Endothelial cell of umbilical vein (primary cell): ENCODE data around the gene MCM9. TPM values are rescaled to one million over a fixed set of nuclear protein-coding genes. Genes with fewer than 3 reads are reported as not detected.

Source experiments
- BruUV-seq: library from RNA; stranded (reverse); fragments of 400-500 nt; replicated peaks from 2 replicates; lab custom pipeline; 2021; lab: Mats Ljungman, UMichigan
- CTCF ChIA-PET: fragments of 300-600, 350-600 bp; sonication (Branson Sonifier 250); formaldehyde crosslinking; loops from one replicate; lab custom pipeline; 2021; ENCODE audit warnings: antibody characterized with exemption, inconsistent platforms; lab: Charles Lee
- POLR2A ChIA-PET: fragments of 300-600, 350-600 bp; sonication (Branson Sonifier 250); formaldehyde crosslinking; loops from one replicate; lab custom pipeline; 2021; ENCODE audit warnings: antibody characterized with exemption, inconsistent platforms; lab: Charles Lee
- DNase-seq: peaks from one replicate; pipeline ENCODE4 v3.0.0-alpha.2; 2011; ENCODE audit warnings: low read depth, low spot score
- FAIRE-seq: peaks from 2 replicates; lab custom pipeline; 2011; peaks lifted over from hg19 to GRCh38; lab: Jason Lieb, UNC
- H2AFZ ChIP-seq: 2 replicates; pipeline ENCODE4 v1.6.0; 2012; ENCODE audit warnings: low read depth, low read length, control low read depth, inconsistent platforms
- H3K27ac ChIP-seq: 2 replicates; pipeline ENCODE4 v1.5.1; 2011; ENCODE audit warnings: low read depth, mild to moderate bottlenecking, control low read depth, low read length, moderate library complexity; ENCODE audit not compliant: insufficient read depth
- H3K27me3 ChIP-seq, 2 experiments: 2 replicates each; pipeline versions ENCODE4 v1.6.0 to v1.6.1; 2011; ENCODE audit warnings: low read length in 2 of 2, mixed read lengths in 1 of 2; ENCODE audit not compliant: control insufficient read depth in 2 of 2, insufficient read depth in 2 of 2
- H3K36me3 ChIP-seq, 2 experiments: 2 replicates in 1 of 2; 3 replicates in 1 of 2; pipeline ENCODE4 v1.5.1; 2011; ENCODE audit warnings: low read length in 2 of 2, mild to moderate bottlenecking in 1 of 2, moderate library complexity in 1 of 2; ENCODE audit not compliant: control insufficient read depth in 2 of 2, insufficient read depth in 2 of 2; ENCODE audit errors: extremely low read depth in 1 of 2
- H3K4me1 ChIP-seq: 3 replicates; pipeline ENCODE4 v1.5.1; 2011; ENCODE audit warnings: mild to moderate bottlenecking, low read length; ENCODE audit not compliant: control insufficient read depth, insufficient read depth; ENCODE audit errors: extremely low read depth
- H3K4me2 ChIP-seq: 2 replicates; pipeline ENCODE4 v1.6.1; 2011; ENCODE audit warnings: low read length, control low read depth, mixed read lengths; ENCODE audit not compliant: insufficient read depth
- H3K4me3 ChIP-seq, 3 experiments: fragments of 200-600 bp in 1 of 3; sonication (generic), shearing (Covaris generic) in 1 of 3; replicated peaks in 1 of 3; 2 replicates each; pipeline ENCODE4 v1.5.1; 2011 to 2016; ENCODE audit warnings: control low read depth in 3 of 3, low read length in 3 of 3, mild to moderate bottlenecking in 2 of 3, inconsistent platforms in 1 of 3, low read depth in 1 of 3, moderate library complexity in 1 of 3; ENCODE audit not compliant: insufficient read depth in 1 of 3
- H3K79me2 ChIP-seq: 2 replicates; pipeline ENCODE4 v1.6.0; 2012; ENCODE audit warnings: low read length, inconsistent platforms; ENCODE audit not compliant: control insufficient read depth, insufficient read depth
- H3K9ac ChIP-seq: replicated peaks from 2 replicates; pipeline ENCODE3; 2011; ENCODE audit warnings: low read length, control low read depth; ENCODE audit not compliant: insufficient read depth; ENCODE audit errors: extremely low read depth
- H3K9me1 ChIP-seq: replicated peaks from 3 replicates; pipeline ENCODE4 v1.6.0; 2011; ENCODE audit warnings: mild to moderate bottlenecking, low read length; ENCODE audit not compliant: control insufficient read depth, insufficient read depth; ENCODE audit errors: extremely low read depth
- H3K9me3 ChIP-seq: replicated peaks from 2 replicates; pipeline ENCODE4 v1.5.1; 2012; ENCODE audit warnings: low read length, inconsistent platforms; ENCODE audit not compliant: control insufficient read depth, insufficient read depth
- H4K20me1 ChIP-seq: replicated peaks from 2 replicates; pipeline ENCODE3; 2011; ENCODE audit warnings: mild to moderate bottlenecking, low read length; ENCODE audit not compliant: control insufficient read depth, insufficient read depth; ENCODE audit errors: extremely low read depth
- CTCF ChIP-seq, 2 donors: IDR thresholded peaks; 1 replicate in 1 of 2; 2 replicates in 1 of 2; pipeline ENCODE4 v1.5.1; 2011; ENCODE audit warnings: low read length in 2 of 2, mild to moderate bottlenecking in 2 of 2, moderate library complexity in 2 of 2, control low read depth in 1 of 2, inconsistent platforms in 1 of 2, low read depth in 1 of 2; ENCODE audit not compliant: insufficient read depth in 1 of 2; ENCODE audit errors: extremely low read depth in 1 of 2
- EZH2 ChIP-seq: IDR thresholded peaks from 2 replicates; pipeline ENCODE4 v1.6.1; 2012; ENCODE audit warnings: borderline replicate concordance, low read depth, mild to moderate bottlenecking, moderate library complexity, low read length, inconsistent platforms; ENCODE audit not compliant: severe bottlenecking
- FOS ChIP-seq: IDR thresholded peaks from 2 replicates; pipeline ENCODE4 v1.6.1; 2011; ENCODE audit warnings: mild to moderate bottlenecking, low read length, moderate library complexity, borderline replicate concordance; ENCODE audit not compliant: insufficient read depth
- GATA2 ChIP-seq: IDR thresholded peaks from 2 replicates; pipeline ENCODE4 v1.7.0; 2011; ENCODE audit warnings: low read depth, mild to moderate bottlenecking, moderate library complexity, mixed read lengths, low read length; ENCODE audit not compliant: insufficient read length, insufficient read depth
- JUN ChIP-seq: IDR thresholded peaks from 2 replicates; pipeline ENCODE4 v1.6.1; 2011; ENCODE audit warnings: borderline replicate concordance, low read depth; ENCODE audit not compliant: insufficient read length, insufficient read depth
- MAX ChIP-seq: IDR thresholded peaks from 2 replicates; pipeline ENCODE4 v1.6.1; 2011; ENCODE audit not compliant: insufficient read depth, insufficient read length
- MYC ChIP-seq: IDR thresholded peaks from one replicate; pipeline ENCODE4 v1.6.1; 2011; ENCODE audit warnings: mild to moderate bottlenecking, low read depth, low read length
- POLR2A ChIP-seq: IDR thresholded peaks from 2 replicates; pipeline ENCODE4 v1.6.1; 2012; ENCODE audit warnings: low read depth, mild to moderate bottlenecking, control low read depth, low read length
- POLR2AphosphoS5 ChIP-seq: IDR thresholded peaks from 2 replicates; pipeline ENCODE4 v1.6.1; 2012; ENCODE audit warnings: low read depth, mild to moderate bottlenecking, control low read depth, low read length, moderate library complexity; ENCODE audit not compliant: insufficient read depth
- dilution Hi-C: fragments of 300-500 bp; cut with MboI; formaldehyde crosslinking; loops from one replicate; pipeline ENCODE4 v1.15.0; 2019; ENCODE audit warnings: low sequenced_read_pairs; ENCODE audit not compliant: extremely low pct_ligation_motif_present
- intact Hi-C: fragments of 100-400 bp; cut with micrococcal nuclease; formaldehyde crosslinking; loops from one replicate; pipeline ENCODE4 v1.10.0; 2022
- polyA plus RNA-seq, 4 experiments: library from polyadenylated mRNA; depleted of rRNA in 3 of 4; stranded (reverse) in 3 of 4; unstranded in 1 of 4; fragments of >200 nt; gene quantifications; 2 replicates each; pipeline versions ENCODE4 v1.2.1 to v1.2.3, GENCODE V29; 2011 to 2012; ENCODE audit warnings: missing spikeins in 1 of 4
- total RNA-seq: library from RNA; stranded (reverse); gene quantifications from 2 replicates; pipeline ENCODE4 v1.2.3, GENCODE V29; 2021

MCM9 gene
- total and polyA plus RNA-seq, 2 donors (not counting 3 experiments of a cell fraction or from before 2014, with no cell fraction given) = 2.0 to 14.1 TPM

- dilution Hi-C loops = no loop called here
- peaks cover 7% of the 10 kb centered on the region for H3K4me1 ChIP-seq
- no peaks in the 10 kb centered on the region for H3K9me1 ChIP-seq
- no peak for TF ChIP-seq JUN
- TF ChIP-seq FOS = no peak
- TF ChIP-seq CTCF (IDR thresholded peaks at IDR 0.05; ENCODE audit: extremely low read depth in 1 of 2, insufficient read depth in 1 of 2, low read depth in 1 of 2, low read length in 2 of 2) = no peak
- no peak for TF ChIP-seq EZH2
- no peak for TF ChIP-seq POLR2AphosphoS5
- no peak for TF ChIP-seq MYC
- no peak for TF ChIP-seq MAX
- no peak for TF ChIP-seq GATA2
- TF ChIP-seq POLR2A = no peak
- FAIRE-seq (no peak), DNase-seq (no peak)
- no peaks in the 10 kb centered on the region for H3K9me3 ChIP-seq
- no peak overlapping the region for H2AFZ ChIP-seq
- ChIA-PET POLR2A (no interaction called here), CTCF (interaction anchor here (0.7 to 3.0 kb wide), 4 partner anchors 14 to 502 kb away, joined by 3 to 24 read pairs (median 4); no protein-coding TSS in a partner anchor)
- no peaks in the 10 kb centered on the region for H4K20me1 ChIP-seq
- BruUV-seq = no TSS peak
- intact Hi-C loops = no loop called here
- H3K4me2 ChIP-seq = no peak overlapping the region
- no peak overlapping the region for H3K9ac ChIP-seq
- no peak overlapping the region for H3K27ac ChIP-seq
- no peaks in the 10 kb centered on the region for H3K27me3 ChIP-seq
- no peak overlapping the region for H3K4me3 ChIP-seq
- no peaks in the 10 kb centered on the region for H3K79me2 ChIP-seq
- no peaks in the 10 kb centered on the region for H3K36me3 ChIP-seq
Measured at GRCh38 chr6:118786596-118787453, 148.1 kb downstream of the MCM9 start.
